Measurements from ENCODE around the gene PCGF6. TPM values are rescaled to one million over a fixed set of nuclear protein-coding genes. Genes with fewer than 3 reads are reported as not detected.

Gene PCGF6
- total RNA-seq, 1 experiment from 2014 or later = 11.6 TPM

- BruUV-seq (replicated peaks) = no TSS peak
- no peaks in the 10 kb centered on the region for H4K20me1 ChIP-seq (ENCODE audit: low read length)
- ChIA-PET POLR2A (ENCODE audit: unreplicated experiment) (no interaction called here), CTCF (no interaction called here)
- no peak overlapping the region for H3K27ac ChIP-seq (ENCODE audit: low read length)
- H3K4me1 ChIP-seq (ENCODE audit: insufficient read depth, low read length) = peaks cover 8% of the 10 kb centered on the region
- DNase-seq (no peak), ATAC-seq (no peak)
- no peaks in the 10 kb centered on the region for H3K9me2 ChIP-seq (replicated peaks; ENCODE audit: low read length)
- H2AFZ ChIP-seq (ENCODE audit: low read length) = no peak overlapping the region
- TF ChIP-seq, protein P1, sequence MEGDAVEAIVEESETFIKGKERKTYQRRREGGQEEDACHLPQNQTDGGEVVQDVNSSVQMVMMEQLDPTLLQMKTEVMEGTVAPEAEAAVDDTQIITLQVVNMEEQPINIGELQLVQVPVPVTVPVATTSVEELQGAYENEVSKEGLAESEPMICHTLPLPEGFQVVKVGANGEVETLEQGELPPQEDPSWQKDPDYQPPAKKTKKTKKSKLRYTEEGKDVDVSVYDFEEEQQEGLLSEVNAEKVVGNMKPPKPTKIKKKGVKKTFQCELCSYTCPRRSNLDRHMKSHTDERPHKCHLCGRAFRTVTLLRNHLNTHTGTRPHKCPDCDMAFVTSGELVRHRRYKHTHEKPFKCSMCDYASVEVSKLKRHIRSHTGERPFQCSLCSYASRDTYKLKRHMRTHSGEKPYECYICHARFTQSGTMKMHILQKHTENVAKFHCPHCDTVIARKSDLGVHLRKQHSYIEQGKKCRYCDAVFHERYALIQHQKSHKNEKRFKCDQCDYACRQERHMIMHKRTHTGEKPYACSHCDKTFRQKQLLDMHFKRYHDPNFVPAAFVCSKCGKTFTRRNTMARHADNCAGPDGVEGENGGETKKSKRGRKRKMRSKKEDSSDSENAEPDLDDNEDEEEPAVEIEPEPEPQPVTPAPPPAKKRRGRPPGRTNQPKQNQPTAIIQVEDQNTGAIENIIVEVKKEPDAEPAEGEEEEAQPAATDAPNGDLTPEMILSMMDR (conservative IDR thresholded peaks at IDR 0.05; ENCODE audit: low read depth, low read length) = no peak
- TF ChIP-seq EZH2phosphoT487 (IDR thresholded peaks at IDR 0.05; ENCODE audit: borderline replicate concordance, low read length) (no peak), EZH2 (IDR thresholded peaks at IDR 0.05; ENCODE audit: low read length, unreplicated experiment) (no peak)
- intact Hi-C loops (cut with micrococcal nuclease) = no loop called here
- H3K27me3 ChIP-seq (ENCODE audit: low read length) = no peaks in the 10 kb centered on the region
- no peaks in the 10 kb centered on the region for H3K36me3 ChIP-seq (ENCODE audit: low read depth, low read length)
- H3F3A ChIP-seq (ENCODE audit: low read length, unreplicated experiment) = no peaks in the 10 kb centered on the region
- no peaks in the 10 kb centered on the region for H3K9me3 ChIP-seq (ENCODE audit: low read length)
- no peak overlapping the region for H3K9ac ChIP-seq (ENCODE audit: low read length)
- no peak overlapping the region for H3K4me3 ChIP-seq (ENCODE audit: low read length)
- H3K79me2 ChIP-seq (ENCODE audit: low read length) = no peaks in the 10 kb centered on the region
- H3K4me2 ChIP-seq (ENCODE audit: low read length) = no peak overlapping the region
These were observed 93.1 kb downstream of the PCGF6 start for GRCh38 chr10:103257812-103258211.

- no TSS peak for BruUV-seq (replicated peaks)
These were observed 94.3 kb downstream of the PCGF6 start for GRCh38 chr10:103256613-103257012.

More at GRCh38 chr10:103256613-103257012, 94.3 kb downstream of the PCGF6 start:
- TF ChIP-seq EZH2phosphoT487 (IDR thresholded peaks at IDR 0.05; ENCODE audit: borderline replicate concordance, low read length) = no peak
- TF ChIP-seq EZH2 (IDR thresholded peaks at IDR 0.05; ENCODE audit: low read length, unreplicated experiment) = no peak
- TF ChIP-seq, protein P1 (conservative IDR thresholded peaks at IDR 0.05; ENCODE audit: low read depth, low read length) = no peak
- ATAC-seq (no peak), DNase-seq (no peak)
- Histone ChIP-seq H3K36me3 (ENCODE audit: low read depth, low read length) (no peaks in the 10 kb centered on the region), H3K9me2 (replicated peaks; ENCODE audit: low read length) (no peaks in the 10 kb centered on the region), H3K4me3 (ENCODE audit: low read length) (no peak overlapping the region), H3F3A (ENCODE audit: low read length, unreplicated experiment) (no peaks in the 10 kb centered on the region), H3K27me3 (ENCODE audit: low read length) (no peaks in the 10 kb centered on the region), H3K9me3 (ENCODE audit: low read length) (no peaks in the 10 kb centered on the region), H3K79me2 (ENCODE audit: low read length) (no peaks in the 10 kb centered on the region), H3K9ac (ENCODE audit: low read length) (no peak overlapping the region), H4K20me1 (ENCODE audit: low read length) (no peaks in the 10 kb centered on the region), H2AFZ (ENCODE audit: low read length) (no peak overlapping the region), H3K4me2 (ENCODE audit: low read length) (no peak overlapping the region), H3K27ac (ENCODE audit: low read length) (no peak overlapping the region), H3K4me1 (ENCODE audit: insufficient read depth, low read length) (peaks cover 8% of the 10 kb centered on the region)
- intact Hi-C loops (cut with micrococcal nuclease) = no loop called here
- CTCF ChIA-PET = no interaction called here
- POLR2A ChIA-PET (ENCODE audit: unreplicated experiment) = no interaction called here
